Activated naive CD4-positive, alpha-beta T cell treated with anti-CD3 and anti-CD28 coated beads, Interleukin-2, amount 50 U/mL, for 24 hours (primary cell): ENCODE results near the gene WRAP73.

Source experiments
- H3K27ac Mint-ChIP-seq: one replicate; pipeline ENCODE4 v1.8.0; 2021; ENCODE audit warnings: mild to moderate bottlenecking, mixed read lengths
- H3K27me3 Mint-ChIP-seq: one replicate; pipeline ENCODE4 v1.8.0; 2021; ENCODE audit warnings: mixed read lengths
- H3K36me3 Mint-ChIP-seq: one replicate; pipeline ENCODE4 v1.8.0; 2021; ENCODE audit warnings: mixed read lengths
- H3K4me1 Mint-ChIP-seq: one replicate; pipeline ENCODE4 v1.8.0; 2021; ENCODE audit warnings: mixed read lengths
- H3K4me3 Mint-ChIP-seq: one replicate; pipeline ENCODE4 v1.8.0; 2021; ENCODE audit warnings: mild to moderate bottlenecking, mixed read lengths
- H3K9me3 Mint-ChIP-seq: one replicate; pipeline ENCODE4 v1.8.0; 2021; ENCODE audit warnings: mixed read lengths

Gene WRAP73

DNA sequence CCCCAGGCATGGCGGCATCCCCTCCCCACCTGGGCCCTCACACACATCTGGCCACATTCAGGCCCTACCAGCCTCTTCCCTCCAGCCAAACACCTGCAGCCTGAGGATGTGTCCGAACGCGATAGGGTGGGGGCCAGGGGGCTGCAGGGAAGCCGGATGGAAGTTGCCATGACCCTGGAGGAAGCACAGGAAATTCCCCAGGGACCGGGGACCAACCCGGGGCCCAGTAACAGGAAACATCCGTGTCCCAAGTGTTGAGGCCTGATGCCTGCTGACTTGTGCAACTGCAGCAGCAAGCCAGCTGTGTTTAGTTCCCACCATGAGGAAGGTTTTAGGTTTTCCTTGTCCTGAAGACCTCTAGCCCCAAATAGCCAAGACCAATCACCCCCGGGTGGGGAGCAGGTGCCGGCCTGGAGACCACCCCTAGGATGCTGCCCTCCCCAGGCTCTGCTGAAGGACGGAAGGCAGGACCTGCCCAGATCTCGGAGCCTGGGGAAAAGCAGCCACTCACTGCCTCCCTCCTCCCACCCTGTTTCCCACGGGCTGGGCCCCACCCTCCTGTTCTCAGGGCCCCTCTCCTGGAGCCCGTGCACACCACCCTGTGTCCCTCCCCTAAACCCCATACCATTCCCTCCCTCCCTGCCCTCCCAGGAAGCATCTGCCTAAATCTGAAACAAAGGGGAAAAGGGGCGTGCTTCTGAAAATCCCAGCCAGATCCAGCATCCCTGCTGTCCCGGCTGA, 68.4 kb downstream of the WRAP73 start:
- no peak overlapping the region for H3K4me3 Mint-ChIP-seq
- no peaks in the 10 kb centered on the region for H3K27me3 Mint-ChIP-seq

More for the DNA sequence above, 68.4 kb downstream of the WRAP73 start:
- H3K4me1 Mint-ChIP-seq = no peaks in the 10 kb centered on the region
- no peaks in the 10 kb centered on the region for H3K36me3 Mint-ChIP-seq
- no peaks in the 10 kb centered on the region for H3K9me3 Mint-ChIP-seq
- H3K27ac Mint-ChIP-seq = no peak overlapping the region
